ENCODE results near the gene KIAA0513. TPM values are rescaled to one million over a fixed set of nuclear protein-coding genes. Genes with fewer than 3 reads are reported as not detected.

KIAA0513 gene
- total RNA-seq, 1 donor from 2014 or later, result 0.62 TPM

DNA sequence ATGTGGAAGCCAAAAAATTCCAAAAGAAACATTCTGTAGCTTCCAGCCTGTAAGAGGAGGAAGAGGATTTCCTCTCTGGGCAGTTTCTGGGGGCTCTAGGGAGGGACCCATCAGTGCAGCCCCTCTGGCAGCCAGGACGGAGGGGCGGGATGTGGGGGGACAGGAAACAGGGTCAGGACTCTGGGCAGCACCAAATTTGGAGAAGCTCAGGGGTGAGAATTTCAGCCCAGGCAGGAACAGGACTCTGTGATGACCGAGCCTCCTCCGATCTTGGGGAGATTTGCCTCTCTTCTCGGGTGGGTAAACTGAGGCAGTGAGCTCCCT lies 103.1 kb downstream of the KIAA0513 start:
- no peak for DNase-seq
- intact Hi-C loops (cut with micrococcal nuclease), result no loop called here
- H3K4me1 Mint-ChIP-seq, result peaks cover 2% of the 10 kb centered on the region
- POLR2A ChIA-PET, result no interaction called here
- CTCF ChIA-PET, result no interaction called here
- H3K4me3 Mint-ChIP-seq, result no peak overlapping the region
- no peak overlapping the region for H3K27ac Mint-ChIP-seq
- H3K9me3 Mint-ChIP-seq, result no peaks in the 10 kb centered on the region
- peaks cover 11% of the 10 kb centered on the region for H3K27me3 Mint-ChIP-seq
- H3K36me3 Mint-ChIP-seq (ENCODE audit: low read depth), result no peaks in the 10 kb centered on the region
- ATAC-seq (ENCODE audit: low read depth), result no peak
- TF ChIP-seq, protein P1, sequence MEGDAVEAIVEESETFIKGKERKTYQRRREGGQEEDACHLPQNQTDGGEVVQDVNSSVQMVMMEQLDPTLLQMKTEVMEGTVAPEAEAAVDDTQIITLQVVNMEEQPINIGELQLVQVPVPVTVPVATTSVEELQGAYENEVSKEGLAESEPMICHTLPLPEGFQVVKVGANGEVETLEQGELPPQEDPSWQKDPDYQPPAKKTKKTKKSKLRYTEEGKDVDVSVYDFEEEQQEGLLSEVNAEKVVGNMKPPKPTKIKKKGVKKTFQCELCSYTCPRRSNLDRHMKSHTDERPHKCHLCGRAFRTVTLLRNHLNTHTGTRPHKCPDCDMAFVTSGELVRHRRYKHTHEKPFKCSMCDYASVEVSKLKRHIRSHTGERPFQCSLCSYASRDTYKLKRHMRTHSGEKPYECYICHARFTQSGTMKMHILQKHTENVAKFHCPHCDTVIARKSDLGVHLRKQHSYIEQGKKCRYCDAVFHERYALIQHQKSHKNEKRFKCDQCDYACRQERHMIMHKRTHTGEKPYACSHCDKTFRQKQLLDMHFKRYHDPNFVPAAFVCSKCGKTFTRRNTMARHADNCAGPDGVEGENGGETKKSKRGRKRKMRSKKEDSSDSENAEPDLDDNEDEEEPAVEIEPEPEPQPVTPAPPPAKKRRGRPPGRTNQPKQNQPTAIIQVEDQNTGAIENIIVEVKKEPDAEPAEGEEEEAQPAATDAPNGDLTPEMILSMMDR (IDR thresholded peaks at IDR 0.05), result no peak

DNA sequence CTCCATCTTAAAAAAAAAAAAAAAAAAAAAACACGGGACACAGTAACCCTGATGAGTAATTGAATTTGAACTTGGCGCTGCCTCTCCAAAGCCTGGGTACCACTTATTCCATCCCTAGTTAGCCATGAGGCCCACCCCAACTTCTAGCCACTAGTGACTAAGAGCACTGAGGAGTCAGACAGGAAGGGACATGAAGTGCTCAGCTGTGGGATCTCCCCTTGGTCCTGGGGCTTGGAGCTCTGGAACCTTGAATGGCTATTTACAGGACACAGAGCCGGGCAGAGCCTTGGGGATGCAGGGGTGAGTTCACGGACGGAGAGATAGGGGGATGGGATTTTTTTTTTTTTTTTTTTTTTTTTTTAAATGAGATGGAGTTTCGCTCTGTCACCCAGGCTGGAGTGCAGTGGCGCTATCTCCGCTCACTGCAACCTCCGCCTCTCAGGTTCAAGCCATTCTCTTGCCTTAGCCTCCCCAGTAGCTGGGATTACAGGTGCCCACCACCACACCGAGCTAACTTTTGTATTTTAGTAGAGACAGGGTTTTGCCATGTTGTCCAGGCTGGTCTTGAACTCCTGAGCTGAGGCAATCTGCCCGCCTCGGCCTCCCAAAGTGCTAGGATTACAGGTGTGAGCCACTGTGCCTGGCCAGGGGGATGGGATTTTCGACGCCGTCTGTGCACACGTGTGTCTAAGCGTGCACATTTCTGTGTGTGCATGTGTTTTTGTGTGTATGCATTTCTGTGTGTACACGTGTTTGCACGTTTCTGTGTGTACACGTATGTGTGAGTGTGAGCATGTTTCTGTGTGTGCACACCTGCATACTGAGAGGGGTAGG lies 105.1 kb downstream of the KIAA0513 start:
- DNase-seq (no peak), ATAC-seq (ENCODE audit: low read depth) (no peak)
- ChIA-PET POLR2A (no interaction called here), CTCF (no interaction called here)
- H3K27me3 Mint-ChIP-seq, result peaks cover 18% of the 10 kb centered on the region
- no peak overlapping the region for H3K4me3 Mint-ChIP-seq
- TF ChIP-seq, protein P1 (IDR thresholded peaks at IDR 0.05), result no peak
- intact Hi-C loops (cut with micrococcal nuclease), result no loop called here
- H3K27ac Mint-ChIP-seq, result no peak overlapping the region
- no peaks in the 10 kb centered on the region for H3K36me3 Mint-ChIP-seq (ENCODE audit: low read depth)
- H3K4me1 Mint-ChIP-seq, result peaks cover 14% of the 10 kb centered on the region
- no peaks in the 10 kb centered on the region for H3K9me3 Mint-ChIP-seq

DNA sequence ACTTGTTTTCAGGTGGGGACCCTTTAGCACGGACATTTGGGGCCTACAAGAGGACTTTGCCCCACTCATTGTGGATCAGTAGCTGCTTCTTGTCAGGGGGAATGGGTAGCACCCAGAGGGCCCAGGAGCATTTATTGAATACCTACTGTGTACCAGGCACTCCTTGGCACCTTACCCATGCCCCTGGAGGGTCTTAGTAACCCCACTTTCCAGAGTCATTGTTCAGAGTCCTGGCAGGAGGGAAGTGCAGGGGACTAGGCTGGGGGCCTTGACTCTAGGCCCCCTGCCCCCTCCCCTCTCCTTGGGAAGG lies 105.7 kb downstream of the KIAA0513 start:
- peaks cover 24% of the 10 kb centered on the region for H3K27me3 Mint-ChIP-seq
- H3K27ac Mint-ChIP-seq, result no peak overlapping the region
- TF ChIP-seq, protein P1 (IDR thresholded peaks at IDR 0.05), result no peak
- ChIA-PET CTCF (no interaction called here), POLR2A (no interaction called here)
- no peak for ATAC-seq (ENCODE audit: low read depth)
- intact Hi-C loops (cut with micrococcal nuclease), result no loop called here
- H3K4me3 Mint-ChIP-seq, result no peak overlapping the region
- peaks cover 19% of the 10 kb centered on the region for H3K4me1 Mint-ChIP-seq
- H3K9me3 Mint-ChIP-seq, result no peaks in the 10 kb centered on the region
- DNase-seq, result no peak
- no peaks in the 10 kb centered on the region for H3K36me3 Mint-ChIP-seq (ENCODE audit: low read depth)

DNA sequence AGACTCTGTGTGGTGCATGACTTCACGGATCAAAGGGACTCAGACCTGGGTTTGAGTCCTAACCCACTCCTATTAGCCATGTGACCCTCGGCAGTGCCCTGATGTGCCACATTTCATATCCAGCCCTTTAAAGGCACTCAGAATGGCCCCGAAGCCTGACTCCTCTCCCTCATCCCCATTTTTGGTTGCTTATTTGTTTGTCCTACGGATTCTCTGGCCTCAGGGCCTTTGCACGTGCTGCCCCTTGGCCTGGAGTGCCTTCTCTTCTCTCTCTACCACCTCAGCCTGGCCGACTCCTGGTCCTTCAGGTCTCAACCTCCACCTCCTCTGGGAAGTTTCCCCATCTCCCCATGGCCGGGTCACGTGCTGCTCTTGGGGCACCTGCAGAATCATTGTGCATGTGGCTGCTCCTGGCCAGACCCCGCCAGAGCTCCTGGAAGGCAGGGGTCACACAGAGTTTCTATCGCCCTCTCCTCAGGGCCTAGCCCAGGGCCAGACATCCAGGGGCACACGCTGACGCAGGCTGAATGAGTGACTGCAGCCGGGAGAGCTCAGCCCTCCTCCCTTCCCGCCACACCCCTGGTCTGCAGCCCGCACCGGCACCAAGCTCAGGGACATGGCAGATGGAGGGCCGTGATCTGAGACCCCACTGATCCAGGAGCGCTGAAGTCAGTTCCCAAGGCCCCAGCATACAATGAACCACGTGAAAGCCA lies 106.6 kb downstream of the KIAA0513 start:
- H3K4me3 Mint-ChIP-seq, result no peak overlapping the region
- peaks cover 21% of the 10 kb centered on the region for H3K4me1 Mint-ChIP-seq
- H3K27ac Mint-ChIP-seq, result no peak overlapping the region
- H3K9me3 Mint-ChIP-seq, result no peaks in the 10 kb centered on the region
- ChIA-PET CTCF (no interaction called here), POLR2A (no interaction called here)
- TF ChIP-seq, protein P1 (IDR thresholded peaks at IDR 0.05), result no peak
- intact Hi-C loops (cut with micrococcal nuclease), result no loop called here
- peaks cover 34% of the 10 kb centered on the region for H3K27me3 Mint-ChIP-seq
- H3K36me3 Mint-ChIP-seq (ENCODE audit: low read depth), result no peaks in the 10 kb centered on the region
- ATAC-seq (ENCODE audit: low read depth) (no peak), DNase-seq (no peak)

DNA sequence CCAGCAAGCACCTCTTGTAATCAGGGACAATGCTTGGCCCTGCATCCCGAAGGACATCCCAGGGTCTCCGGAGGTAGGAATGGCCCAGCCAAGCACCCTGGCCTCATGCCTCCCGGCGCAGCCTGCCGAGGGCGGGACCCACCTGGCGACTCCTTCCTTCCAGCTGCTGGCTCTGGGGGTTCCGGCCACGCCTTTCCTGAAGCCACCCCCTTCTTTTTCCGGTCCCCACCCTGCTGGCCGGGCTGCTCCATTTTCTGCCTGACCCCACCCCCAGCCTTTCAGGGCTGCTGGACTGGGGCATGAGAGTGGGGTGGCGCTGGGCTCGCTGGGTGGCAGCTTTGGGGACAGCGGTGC lies 107.2 kb downstream of the KIAA0513 start:
- no peak for DNase-seq
- ChIA-PET CTCF (no interaction called here), POLR2A (no interaction called here)

More for the DNA sequence above, 107.2 kb downstream of the KIAA0513 start:
- H3K27ac Mint-ChIP-seq, result no peak overlapping the region
- no peaks in the 10 kb centered on the region for H3K36me3 Mint-ChIP-seq (ENCODE audit: low read depth)
- TF ChIP-seq, protein P1 (IDR thresholded peaks at IDR 0.05), result no peak
- no peaks in the 10 kb centered on the region for H3K9me3 Mint-ChIP-seq
- intact Hi-C loops (cut with micrococcal nuclease), result no loop called here
- no peak overlapping the region for H3K4me3 Mint-ChIP-seq
- H3K27me3 Mint-ChIP-seq, result peaks cover 37% of the 10 kb centered on the region
- ATAC-seq (ENCODE audit: low read depth), result no peak
- peaks cover 21% of the 10 kb centered on the region for H3K4me1 Mint-ChIP-seq
